ENCODE results near the gene NSD1.

GRCh38 chr5:177249761-177250537 lies 116.4 kb downstream of the NSD1 start:
- no peak for TF ChIP-seq TAF1 (IDR thresholded peaks at IDR 0.05; ENCODE audit: low read depth)
- TF ChIP-seq EP300 (IDR thresholded peaks at IDR 0.05; ENCODE audit: borderline replicate concordance), result peak; percentile 53; the same call in 1 of the 2 replicates
- TF ChIP-seq MAX (IDR thresholded peaks at IDR 0.05), result peak; percentile 44; the same call in 1 of the 2 replicates
- TF ChIP-seq RAD21 (IDR thresholded peaks at IDR 0.05; ENCODE audit: low read depth), result no peak
- no peak for TF ChIP-seq CEBPB (IDR thresholded peaks at IDR 0.05)
- peak; percentile 47 for TF ChIP-seq EGR1 (IDR thresholded peaks at IDR 0.05)
- no peak for TF ChIP-seq REST (IDR thresholded peaks at IDR 0.05; ENCODE audit: low read depth)
- no peak for TF ChIP-seq YY1 (IDR thresholded peaks at IDR 0.05; ENCODE audit: low read depth)
- TF ChIP-seq NFIC (IDR thresholded peaks at IDR 0.05), result peak; percentile 84
- peak; percentile 76 for TF ChIP-seq TCF12 (IDR thresholded peaks at IDR 0.05; ENCODE audit: low read depth)
